ENCODE measurements around the gene DOCK6. TPM values are rescaled to one million over a fixed set of nuclear protein-coding genes. Genes with fewer than 3 reads are reported as not detected.
"Not testable (repeated sequence)": the region's sequence is repeated elsewhere in the genome, so short reads cannot be mapped to it uniquely, and the experiment has no call there.

The DOCK6 gene
- total RNA-seq, 2 donors from 2014 or later = 77.1 to 89.2 TPM

DNA sequence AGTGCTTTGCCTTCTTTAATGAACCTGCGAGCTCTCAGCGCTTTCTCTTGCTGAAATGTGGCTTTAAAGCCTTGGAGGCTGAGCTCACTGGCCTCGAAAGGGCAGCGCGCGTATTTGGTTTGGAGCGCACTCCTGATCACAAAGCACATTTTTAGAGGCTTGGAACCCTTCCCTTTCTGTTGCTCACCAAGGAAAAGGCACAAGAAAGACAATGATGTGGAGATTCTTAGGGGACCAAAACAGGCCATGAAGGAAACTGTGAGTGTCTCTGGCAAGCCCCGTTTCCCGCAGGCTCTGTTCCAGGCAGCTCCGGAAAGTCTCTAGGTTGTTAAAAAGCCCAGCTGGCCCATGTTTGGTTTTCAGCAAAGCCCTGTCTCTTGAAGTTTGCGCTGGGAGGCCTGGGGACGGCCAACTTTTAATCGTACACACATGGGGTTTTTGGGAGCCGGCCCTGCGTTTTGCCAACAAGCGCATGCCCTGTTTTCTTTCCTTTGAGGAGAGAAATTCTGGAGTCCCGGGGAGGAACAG, 97.4 kb downstream of the DOCK6 start:
- Histone ChIP-seq H3K27me3 (no peaks in the 10 kb centered on the region), H3K9me3 (no peaks in the 10 kb centered on the region), H3K4me1 (peaks cover 4% of the 10 kb centered on the region), H3K27ac (peak overlapping the region in 2 of 4 donors; percentile 9 to 38), H3K4me3 (no peak overlapping the region), H3K36me3 (replicated peaks in 1 of 2; ENCODE audit: insufficient read depth in 1 of 2, low read depth in 2 of 2) (peaks cover 0 to 5% of the 10 kb centered on the region in 2 donors)
- peak in 3 of 4 donors; percentile 31 to 54 (median 49) for DNase-seq
- TF ChIP-seq POLR2A (IDR thresholded peaks at IDR 0.05) (no peak), CTCF (IDR thresholded peaks at IDR 0.05) (no peak)
- peak; percentile 39 for ATAC-seq
- WGBS, 2 donors = 80 to 84% methylated on average over 16 to 17 of the region's 17 CpGs
- intact Hi-C loops (cut with DNase I) = no loop called here

DNA sequence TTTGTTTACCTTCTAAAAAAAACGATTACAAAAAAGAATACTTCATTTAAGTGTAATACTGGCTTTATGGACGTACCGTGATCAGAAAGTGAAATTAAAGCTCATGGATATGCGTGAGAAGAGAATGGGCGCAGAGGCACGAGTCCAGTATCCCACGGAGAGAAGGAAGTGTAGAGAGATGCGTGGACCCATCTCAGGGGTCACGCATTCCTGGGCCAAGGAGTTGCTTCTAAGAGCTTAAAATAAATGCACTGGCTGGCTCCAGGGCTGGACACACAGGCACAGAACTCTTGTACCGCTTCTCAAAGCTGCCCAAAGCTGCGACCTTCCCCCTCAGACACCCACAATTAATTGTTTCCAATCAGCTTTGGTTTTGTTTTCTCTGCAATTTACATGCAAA, 98.0 kb downstream of the DOCK6 start:
- Histone ChIP-seq H3K9me3 (no peaks in the 10 kb centered on the region), H3K27ac (no peak overlapping the region), H3K36me3 (replicated peaks in 1 of 2; ENCODE audit: insufficient read depth in 1 of 2, low read depth in 2 of 2) (peaks cover 0 to 4% of the 10 kb centered on the region in 2 donors), H3K27me3 (no peaks in the 10 kb centered on the region), H3K4me3 (no peak overlapping the region), H3K4me1 (peaks cover 7% of the 10 kb centered on the region)
- DNase-seq = no peak
- WGBS, 2 donors = 80 to 87% methylated on average over 11 of the region's 11 CpGs
- TF ChIP-seq POLR2A (IDR thresholded peaks at IDR 0.05) = no peak
- no peak for TF ChIP-seq CTCF (IDR thresholded peaks at IDR 0.05)
- no peak for ATAC-seq
- intact Hi-C loops (cut with DNase I) = no loop called here

- H3K9me3 ChIP-seq; intact Hi-C loops (cut with DNase I); ATAC-seq; H3K36me3 ChIP-seq (replicated peaks in 1 of 2; ENCODE audit: insufficient read depth in 1 of 2, low read depth in 2 of 2); H3K27me3 ChIP-seq; DNase-seq; H3K4me3 ChIP-seq: not testable (repeated sequence)
- Histone ChIP-seq H3K4me1 (peaks cover 42% of the 10 kb centered on the region), H3K27ac (peak overlapping the region in 1 of 4 donors; percentile 47)
- WGBS, 2 donors = 97 to 100% methylated on average over 2 of the region's 2 CpGs
Observed at GRCh38 chr19:11160440-11160768, 101.9 kb downstream of the DOCK6 start.

- Histone ChIP-seq H3K4me1 (peaks cover 47% of the 10 kb centered on the region), H3K4me3 (no peak overlapping the region), H3K27ac (peak overlapping the region in 3 of 4 donors; percentile 29 to 47 (median 32)), H3K27me3 (no peaks in the 10 kb centered on the region), H3K9me3 (no peaks in the 10 kb centered on the region), H3K36me3 (replicated peaks in 1 of 2; ENCODE audit: insufficient read depth in 1 of 2, low read depth in 2 of 2) (no peaks in the 10 kb centered on the region)
- 53 to 58% methylated on average over 16 of the region's 16 CpGs for WGBS, 2 donors
- no peak for TF ChIP-seq POLR2A (IDR thresholded peaks at IDR 0.05)
- peak in 1 of 7 experiments; percentile 5 for TF ChIP-seq CTCF (IDR thresholded peaks at IDR 0.05)
- intact Hi-C loops (cut with DNase I) = no loop called here
- DNase-seq (no peak), ATAC-seq (no peak)
Observed at GRCh38 chr19:11159598-11160439, 102.5 kb downstream of the DOCK6 start.

- intact Hi-C loops (cut with DNase I) = no loop called here
Observed at GRCh38 chr19:11155373-11156120, 106.8 kb downstream of the DOCK6 start, which contains the start of gene SPC24. Gene SPC24, minus strand, starts transcription at chr19:11155782. Its CDS starts 6 bp downstream, at chr19:11155776.

More at GRCh38 chr19:11155373-11156120, 106.8 kb downstream of the DOCK6 start, which contains the start of gene SPC24:
- H3K9me3 ChIP-seq = no peaks in the 10 kb centered on the region
- DNase-seq = peak; percentile 93 to 98 (median 96)
- peak; percentile 78 for ATAC-seq
- no peak within 1 kb of the TSS for H3K4me3 ChIP-seq
- peak in 1 of 7 experiments; percentile 5 for TF ChIP-seq CTCF (IDR thresholded peaks at IDR 0.05)
- TF ChIP-seq POLR2A (IDR thresholded peaks at IDR 0.05) = no peak
- no peaks in the 10 kb centered on the region for H3K36me3 ChIP-seq (replicated peaks in 1 of 2; ENCODE audit: insufficient read depth in 1 of 2, low read depth in 2 of 2)
- WGBS, 2 donors = 1 to 14% methylated on average over 6 to 50 of the region's 50 CpGs
- H3K4me1 ChIP-seq = peaks cover 66% of the 10 kb centered on the region
- peak within 1 kb of the TSS; percentile 18 to 93 (median 89) for H3K27ac ChIP-seq
- H3K27me3 ChIP-seq = no peaks in the 10 kb centered on the region
